Stimulated activated CD8-positive, alpha-beta memory T cell treated with anti-CD3 and anti-CD28 coated beads, Interleukin-12 subunit alpha, Interleukin-12 subunit beta, amount 100 ng/mL, for 24 hours (primary cell): Measurements from ENCODE around the gene CYBC1.
A peak's percentile ranks its signal among the peaks of the same experiment; 100 is the strongest.
"Not testable (repeated sequence)": the region's sequence is repeated elsewhere in the genome, so short reads cannot be mapped to it uniquely, and the experiment has no call there.

ENCODE experiments used
- DNase-seq: peaks from one replicate; pipeline ENCODE4 v3.0.0-alpha.2; 2020; ENCODE audit errors: extremely low read depth

CYBC1 gene

DNA sequence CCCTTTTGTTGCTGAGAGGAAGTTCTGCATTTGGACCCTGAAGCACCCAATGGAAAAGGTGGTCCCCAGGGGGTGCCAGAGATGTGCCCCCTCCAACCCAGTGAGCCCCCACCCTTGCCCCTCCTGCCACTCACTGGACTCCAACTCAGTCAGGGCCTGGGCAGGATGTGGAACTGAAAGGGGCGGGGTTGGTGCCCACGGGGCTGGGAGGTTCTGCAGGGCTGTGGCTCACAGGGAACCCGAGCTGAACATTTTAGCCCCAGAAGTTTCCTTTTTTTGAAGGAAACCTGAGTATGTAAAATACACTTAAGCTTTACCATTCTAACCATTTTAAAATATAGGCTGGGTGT, 16.4 kb downstream of the CYBC1 start:
- DNase-seq, result no peak

GRCh38 chr17:82433560-82434215, 16.9 kb downstream of the CYBC1 start:
- DNase-seq, result no peak

- no peak for DNase-seq
These were observed 18.5 kb downstream of the CYBC1 start for GRCh38 chr17:82432017-82432416.

GRCh38 chr17:82429824-82430223, 20.7 kb downstream of the CYBC1 start:
- DNase-seq, result no peak

- no peak for DNase-seq
These were observed 22.0 kb downstream of the CYBC1 start for GRCh38 chr17:82428546-82428945.

- no peak for DNase-seq
These were observed 25.7 kb downstream of the CYBC1 start for GRCh38 chr17:82424863-82425159.

GRCh38 chr17:82424001-82424862, 26.3 kb downstream of the CYBC1 start:
- no peak for DNase-seq

DNA sequence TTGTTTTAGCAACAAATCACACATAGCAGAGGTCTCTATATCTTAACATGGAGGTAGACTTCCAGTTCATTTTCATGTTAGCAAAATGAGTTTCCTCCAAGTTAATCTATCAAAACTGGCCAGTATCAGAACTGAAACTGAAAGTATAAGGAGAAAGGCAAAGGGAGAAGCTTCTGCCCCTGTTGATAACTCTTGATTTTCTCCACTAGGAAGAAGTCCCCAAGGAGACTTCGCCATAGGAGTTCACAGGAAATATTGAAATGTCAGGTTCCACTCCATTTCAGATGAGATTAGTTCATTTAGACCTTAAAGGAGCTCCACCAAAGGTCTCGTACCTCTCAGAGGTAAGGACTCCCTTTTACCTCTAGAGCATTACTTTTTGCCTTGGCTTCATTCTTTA, 31.0 kb downstream of the CYBC1 start:
- DNase-seq, result no peak

DNA sequence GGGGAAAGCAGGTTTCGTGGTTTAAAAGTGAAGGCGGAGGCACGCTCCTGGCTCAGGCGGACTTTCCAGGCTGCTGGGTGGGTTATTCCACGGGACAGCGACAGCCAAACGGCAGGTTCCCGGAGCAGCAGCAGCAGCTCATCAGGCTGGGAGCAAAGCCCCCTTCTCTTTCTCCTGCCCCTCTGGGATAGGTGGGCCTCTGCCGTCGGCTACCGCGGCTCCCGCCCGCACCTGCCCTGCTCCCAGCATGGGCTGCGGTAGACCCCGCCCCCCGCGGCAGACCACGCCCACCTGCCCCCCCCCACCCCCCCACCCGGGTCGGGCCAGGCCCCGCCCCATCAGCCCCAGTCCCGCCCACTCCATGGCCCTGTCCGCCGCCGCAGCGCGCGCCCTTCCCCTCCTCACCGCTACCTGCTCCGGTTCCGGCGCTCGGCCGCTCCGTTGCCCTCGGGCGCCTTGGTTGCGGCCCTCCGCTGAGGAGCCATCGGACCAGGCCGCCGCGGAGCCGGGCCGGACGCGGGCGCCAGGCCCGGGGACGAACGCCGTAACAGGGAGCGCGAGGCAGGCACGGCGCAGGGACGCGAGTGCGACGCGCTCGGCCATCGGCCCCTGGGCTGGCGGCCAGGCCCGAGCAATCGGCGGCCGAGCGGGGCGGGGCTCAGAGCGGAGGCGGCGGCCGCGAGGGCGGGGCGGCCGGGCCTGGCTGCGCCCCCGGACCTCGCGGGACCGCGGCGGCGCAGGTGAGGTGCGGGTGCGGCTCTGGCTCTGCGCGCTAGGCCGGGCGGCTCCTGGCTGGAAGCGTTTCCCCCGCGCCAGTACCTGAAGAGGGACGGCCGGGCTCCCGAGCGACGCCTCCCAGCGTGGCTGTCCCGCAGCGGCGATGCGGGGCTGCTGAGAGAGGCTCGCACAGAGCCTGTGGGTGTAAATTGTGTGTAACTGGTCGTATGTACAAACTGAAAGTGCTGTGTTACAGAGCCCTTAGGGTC, 32.3 kb downstream of the CYBC1 start, which contains the start of the genes HEXD and OGFOD3:
Gene HEXD (plus strand): TSS at position 347 of the 986 bp plus-strand sequence. CDS start 1,453 bp downstream, outside the sequence.
Gene OGFOD3 (minus strand): TSS at position 586 of the 986 bp plus-strand sequence. CDS start 101 bp downstream, at position 485.
- peak; percentile 62 for DNase-seq

DNA sequence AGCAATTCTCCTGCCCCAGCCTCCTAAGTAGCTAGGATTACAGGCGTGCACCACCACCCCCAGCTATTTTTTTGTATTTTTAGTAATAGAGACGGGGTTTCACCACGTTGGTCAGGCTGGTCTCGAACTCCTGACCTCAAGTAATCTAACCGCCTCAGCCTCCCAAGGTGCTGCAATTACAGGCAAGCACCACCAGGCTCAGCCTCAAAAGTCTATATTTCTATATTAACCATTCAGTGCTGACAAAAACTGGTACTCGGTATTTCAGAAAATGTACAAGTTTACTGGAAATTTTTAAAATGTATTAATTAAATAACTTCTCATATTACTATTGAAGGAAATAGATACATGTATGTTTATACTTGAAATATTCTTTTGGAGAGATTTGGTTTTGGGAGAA, 33.8 kb downstream of the CYBC1 start:
- no peak for DNase-seq

DNA sequence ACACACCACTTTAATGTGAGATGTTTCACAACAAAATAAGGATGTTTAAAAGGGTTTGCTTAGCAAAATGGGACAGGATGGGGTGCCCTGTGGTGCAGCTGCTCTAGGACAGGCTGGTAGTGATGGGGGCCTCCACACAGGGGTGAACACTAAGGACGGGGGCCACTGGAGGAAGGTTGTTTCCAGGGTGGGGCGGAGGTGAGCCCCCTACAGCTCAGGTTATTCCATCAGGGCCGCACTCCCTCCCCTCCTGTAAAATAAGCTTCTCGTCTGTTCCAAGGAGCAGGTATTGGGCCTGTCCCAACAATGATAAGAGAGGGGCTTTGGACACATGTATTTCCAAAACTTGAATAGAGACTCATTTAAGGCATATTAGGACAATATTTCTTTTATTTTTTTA, 34.3 kb downstream of the CYBC1 start:
- no peak for DNase-seq

DNA sequence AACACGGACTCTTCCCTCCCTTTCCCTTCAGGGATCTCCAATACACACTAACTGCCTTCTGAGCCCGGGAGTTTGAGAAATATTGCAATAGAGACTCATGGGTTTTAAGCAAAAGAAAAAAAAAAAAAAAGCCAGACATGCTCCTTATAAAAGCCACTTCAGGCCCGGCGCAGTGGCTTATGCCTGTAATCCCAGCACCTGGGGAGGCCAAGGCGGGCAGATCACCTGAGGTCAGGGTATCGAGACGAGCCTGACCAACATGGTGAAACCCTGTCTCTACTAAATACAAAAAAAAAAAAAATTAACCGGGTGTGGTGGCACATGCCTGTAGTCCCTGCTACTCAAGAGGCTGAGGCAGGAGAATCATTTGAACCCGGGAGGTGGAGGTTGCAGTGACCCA, 34.8 kb downstream of the CYBC1 start:
- no peak for DNase-seq

DNA sequence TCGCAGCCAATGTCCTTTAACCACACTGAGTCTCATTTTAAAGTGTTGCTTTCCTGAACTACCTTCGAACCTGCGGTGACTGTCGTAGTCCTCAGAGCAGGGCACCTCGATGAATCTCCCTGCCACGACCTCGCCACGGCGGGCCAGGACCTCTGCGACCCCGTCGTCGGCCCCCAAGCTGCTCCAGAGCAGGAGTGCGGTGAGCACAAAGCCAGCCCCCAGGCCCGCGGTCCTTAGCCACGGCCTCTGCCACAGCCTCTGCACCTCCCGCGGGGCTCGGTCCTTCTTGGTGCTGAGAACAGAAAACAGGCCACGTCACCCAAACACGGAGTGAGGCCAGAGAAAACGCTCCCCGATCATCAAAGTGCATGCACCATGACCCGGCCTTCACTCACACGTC, 35.2 kb downstream of the CYBC1 start:
- DNase-seq, result no peak

DNA sequence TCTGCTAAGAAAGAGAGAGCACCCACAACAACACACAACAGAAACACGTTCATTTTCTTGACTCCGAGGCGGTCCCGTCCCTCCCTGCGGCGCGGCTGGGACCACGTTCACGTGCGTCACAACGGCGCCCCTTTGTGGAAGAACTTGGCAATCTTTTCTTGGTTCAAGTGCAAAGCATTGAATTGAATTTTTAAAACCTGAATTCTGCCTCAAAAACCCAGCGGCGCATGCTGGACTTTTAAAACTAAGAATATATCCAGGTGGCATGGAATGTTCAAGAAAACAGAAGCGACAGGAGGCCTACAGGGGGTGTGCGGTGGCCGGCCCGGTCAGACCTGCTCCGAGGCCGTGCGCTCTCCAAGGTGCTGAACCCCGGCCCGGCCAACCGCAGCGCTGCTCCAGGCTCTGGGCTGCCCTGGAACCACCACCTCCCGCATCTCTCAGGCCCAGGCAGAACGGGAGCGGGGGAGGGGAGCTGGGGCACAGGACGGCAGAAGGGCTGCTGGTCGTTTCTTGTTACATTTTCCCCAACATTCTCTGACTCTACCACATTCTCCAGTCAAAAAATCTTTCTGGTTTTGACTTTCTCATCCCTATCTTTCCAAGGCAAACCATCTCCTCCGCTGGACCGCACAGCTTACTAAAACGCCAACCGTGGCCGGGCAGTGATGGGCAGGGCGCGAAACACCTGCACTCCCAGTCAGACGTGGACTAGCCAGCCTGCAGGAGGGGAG, 35.8 kb downstream of the CYBC1 start:
- peak; percentile 31 for DNase-seq

GRCh38 chr17:82412535-82413520, 37.7 kb downstream of the CYBC1 start:
- DNase-seq, result no peak

DNA sequence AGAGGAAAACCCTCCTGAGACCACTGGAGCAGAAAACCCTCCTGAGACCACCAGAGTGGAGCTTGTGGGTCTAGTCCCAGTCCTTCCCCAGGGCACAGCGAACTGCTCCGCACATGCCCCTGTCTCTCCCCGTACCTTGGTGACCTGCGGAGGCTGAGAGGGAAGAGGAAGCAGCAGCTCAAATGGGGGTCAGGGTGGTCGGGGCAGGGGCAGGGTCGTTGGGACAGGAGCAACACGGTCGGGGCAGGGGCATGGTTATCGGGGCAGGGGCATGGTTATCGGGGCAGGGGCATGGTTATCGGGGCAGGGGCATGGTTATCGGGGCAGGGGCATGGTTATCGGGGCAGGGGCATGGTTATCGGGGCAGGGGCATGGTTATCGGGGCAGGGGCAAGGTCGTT, 38.5 kb downstream of the CYBC1 start:
- not testable (repeated sequence) for DNase-seq

DNA sequence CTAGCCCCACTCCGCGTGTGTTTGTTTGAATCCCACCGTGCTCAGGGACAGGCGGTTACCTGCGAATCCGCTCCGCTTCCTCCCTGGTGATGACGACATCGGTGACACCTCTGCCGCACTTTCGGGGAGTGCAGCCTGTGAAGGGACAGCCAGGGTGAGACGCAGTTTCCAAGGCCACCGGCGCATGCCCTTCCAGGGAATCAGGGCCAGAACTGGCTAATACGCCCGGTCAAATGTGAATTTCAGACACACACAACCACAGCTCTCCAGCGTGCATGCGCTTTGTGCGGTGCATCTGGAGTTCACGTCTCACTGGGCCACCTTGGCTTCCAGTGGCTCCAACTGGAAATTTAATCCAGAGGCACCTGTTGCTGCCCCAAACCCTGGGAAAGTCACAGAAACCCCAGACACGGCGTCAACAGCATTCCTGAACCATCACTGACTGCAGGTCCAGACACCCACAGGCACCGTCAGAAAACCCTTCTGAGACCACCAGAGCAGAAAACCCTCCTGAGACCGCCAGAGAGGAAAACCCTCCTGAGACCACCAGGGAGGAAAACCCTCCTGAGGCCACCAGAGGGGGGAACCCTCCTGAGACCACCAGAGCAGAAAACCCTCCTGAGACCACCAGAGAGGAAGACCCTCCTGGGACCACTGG, 39.0 kb downstream of the CYBC1 start:
- DNase-seq, result no peak

- no peak for DNase-seq
These were observed 40.4 kb downstream of the CYBC1 start for GRCh38 chr17:82410014-82410716.

DNA sequence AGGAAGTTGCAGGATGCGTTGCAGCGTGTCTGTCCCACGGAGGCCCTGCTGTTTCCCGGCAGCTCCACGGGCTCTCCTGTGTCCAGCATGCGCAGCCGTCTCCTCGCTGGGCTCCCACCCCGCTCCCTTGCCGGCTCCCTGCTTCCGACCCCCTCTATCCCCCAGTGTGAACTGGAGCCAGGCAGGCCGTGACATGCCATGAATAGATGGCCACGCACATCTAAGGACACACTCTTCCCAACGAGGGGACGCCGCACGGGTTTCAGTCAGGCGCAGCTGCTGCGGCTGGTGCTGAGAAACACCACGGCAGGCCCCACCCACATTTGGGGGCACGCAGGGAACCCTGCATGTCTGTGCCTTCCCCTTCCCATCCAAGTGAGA, 41.6 kb downstream of the CYBC1 start:
- no peak for DNase-seq
